ENCODE results near the gene CATSPERB.
"Not testable (repeated sequence)": the region's sequence is repeated elsewhere in the genome, so short reads cannot be mapped to it uniquely, and the experiment has no call there.

The CATSPERB gene

DNA sequence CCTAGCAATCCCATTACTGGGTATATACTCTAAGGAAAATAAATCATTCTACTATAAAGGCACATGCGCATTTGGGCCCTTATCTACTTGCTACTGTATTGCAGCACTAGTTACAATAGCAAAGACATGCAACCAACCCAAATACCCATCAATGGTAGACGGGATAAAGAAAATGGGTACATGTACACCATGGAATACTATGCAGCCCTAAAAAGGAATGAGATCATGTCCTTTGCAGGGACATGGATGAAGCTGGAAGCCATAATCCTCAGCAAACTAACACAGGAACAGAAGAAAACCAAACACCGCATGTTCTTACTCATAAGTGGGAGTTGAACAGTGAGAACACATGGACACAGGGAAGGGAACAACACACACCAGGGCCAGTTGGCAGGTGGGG lies 54.2 kb downstream of the CATSPERB start:
- DNase-seq (ENCODE audit: low read depth in 2 of 2, low spot score in 1 of 2) = not testable (repeated sequence)

DNA sequence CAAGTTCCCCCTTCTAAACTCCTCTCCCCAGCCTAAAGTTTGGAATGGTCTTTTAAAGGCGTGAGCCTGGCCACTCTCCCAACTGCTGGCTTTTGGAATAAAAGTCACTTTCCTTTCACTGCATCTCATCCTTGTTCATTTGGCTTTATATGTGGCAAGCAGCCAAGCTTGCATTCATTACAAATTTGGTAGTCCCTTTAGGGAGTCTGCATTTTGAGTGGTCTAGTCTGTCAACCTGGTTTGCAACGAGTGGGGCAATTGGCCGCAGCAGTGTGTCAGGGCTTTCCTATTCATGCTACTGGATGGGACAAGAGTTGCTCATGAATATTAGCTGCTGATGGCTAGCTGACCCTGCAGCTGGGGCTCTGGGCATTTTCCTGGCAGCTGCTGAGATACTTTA lies 57.0 kb downstream of the CATSPERB start:
- no peak for DNase-seq (ENCODE audit: low read depth in 2 of 2, low spot score in 1 of 2)

DNA sequence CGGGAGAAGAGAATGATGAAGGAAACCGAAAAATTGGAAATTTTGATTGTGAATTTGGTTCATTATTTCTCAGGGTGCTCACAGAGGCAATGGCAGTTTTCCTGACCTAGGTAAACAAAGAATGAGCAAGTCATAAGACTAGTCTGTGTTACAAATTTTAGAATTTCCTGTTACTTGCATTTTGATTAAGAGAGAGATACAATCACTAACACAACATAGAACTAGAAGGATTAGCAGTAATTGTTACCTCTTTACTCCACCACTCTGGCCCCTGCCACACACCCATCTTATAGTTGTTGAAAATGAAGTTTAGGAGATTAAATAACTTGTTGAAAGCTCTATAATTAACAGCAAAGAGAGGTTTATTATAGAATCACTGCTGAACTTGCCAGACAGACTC lies 62.0 kb downstream of the CATSPERB start:
- DNase-seq (ENCODE audit: low read depth in 2 of 2, low spot score in 1 of 2) = no peak

DNA sequence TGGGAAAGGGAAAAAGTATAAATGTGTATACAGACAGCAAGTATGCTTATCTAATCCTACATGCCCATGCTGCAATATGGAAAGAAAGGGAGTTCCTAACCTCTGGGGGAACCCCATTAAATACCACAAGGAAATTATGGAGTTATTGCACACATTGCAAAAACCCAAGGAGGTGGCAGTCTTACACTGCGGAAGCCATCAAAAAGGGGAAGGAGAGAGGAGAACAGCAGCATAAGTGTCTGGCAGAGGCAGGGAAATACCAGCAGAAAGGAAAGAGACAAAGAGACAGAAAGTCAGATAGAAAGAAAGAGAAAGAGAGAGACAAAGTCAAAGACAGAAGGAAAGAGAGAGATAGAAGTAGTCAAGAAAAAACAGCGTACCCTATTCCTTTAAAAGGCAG lies 64.8 kb downstream of the CATSPERB start:
- not testable (repeated sequence) for DNase-seq (ENCODE audit: low read depth in 2 of 2, low spot score in 1 of 2)

DNA sequence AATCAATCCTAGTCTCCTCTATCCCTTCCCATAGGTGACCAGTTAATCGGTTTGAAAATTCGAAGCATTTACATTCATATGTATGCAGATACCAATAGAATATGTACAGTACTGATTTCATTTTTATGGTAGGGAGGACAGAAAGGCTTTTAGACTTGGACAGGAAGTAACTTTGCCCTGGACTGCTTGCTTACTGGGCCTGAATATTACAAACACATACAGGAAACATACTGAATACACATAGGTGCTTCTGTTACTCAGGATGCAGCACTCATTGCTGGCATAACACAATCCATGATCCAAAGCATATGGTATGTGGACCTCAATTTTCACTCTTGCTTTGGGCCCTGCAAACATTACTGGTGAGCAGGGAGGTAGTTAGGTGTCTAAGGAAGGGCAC lies 71.1 kb downstream of the CATSPERB start:
- DNase-seq (ENCODE audit: low read depth in 2 of 2, low spot score in 1 of 2) = no peak

DNA sequence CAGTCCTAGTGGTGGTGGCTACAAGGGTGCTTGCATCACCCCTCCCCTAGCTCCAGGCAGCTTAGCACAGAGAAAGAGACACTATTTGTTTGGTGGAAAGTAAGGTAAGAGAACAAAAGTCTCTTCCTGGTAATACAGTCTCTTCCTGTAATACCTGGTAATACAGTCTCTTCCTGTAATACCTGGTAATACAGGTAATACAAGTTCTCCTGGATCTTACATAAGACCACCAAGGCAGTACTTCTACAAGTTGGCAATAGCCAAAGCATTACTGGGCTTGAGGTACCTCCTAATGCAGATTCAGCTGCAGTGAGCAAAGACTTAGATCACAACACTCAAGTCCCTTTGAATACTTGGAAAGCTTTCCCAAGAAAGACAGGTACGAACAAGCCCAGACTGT lies 77.0 kb downstream of the CATSPERB start:
- no peak for DNase-seq (ENCODE audit: low read depth in 2 of 2, low spot score in 1 of 2)

DNA sequence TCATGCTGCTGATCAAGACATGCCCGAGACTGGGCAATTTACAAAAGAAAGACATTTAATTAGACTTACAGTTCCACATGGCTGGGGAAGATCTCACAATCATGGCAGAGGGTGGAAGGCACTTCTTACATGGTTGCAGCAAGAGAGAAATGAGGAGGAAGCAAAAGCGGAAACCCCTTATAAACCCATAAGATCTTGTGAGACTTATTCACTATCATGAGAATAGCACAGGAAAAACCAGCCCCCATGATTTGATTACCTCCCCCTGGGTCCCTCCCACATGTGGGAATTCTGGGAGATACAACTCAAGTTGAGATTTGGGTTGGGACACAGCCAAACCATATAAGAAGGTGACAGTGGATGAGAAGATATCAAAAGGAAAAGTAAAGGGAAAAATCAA lies 78.4 kb downstream of the CATSPERB start:
- DNase-seq (ENCODE audit: low read depth in 2 of 2, low spot score in 1 of 2) = no peak

DNA sequence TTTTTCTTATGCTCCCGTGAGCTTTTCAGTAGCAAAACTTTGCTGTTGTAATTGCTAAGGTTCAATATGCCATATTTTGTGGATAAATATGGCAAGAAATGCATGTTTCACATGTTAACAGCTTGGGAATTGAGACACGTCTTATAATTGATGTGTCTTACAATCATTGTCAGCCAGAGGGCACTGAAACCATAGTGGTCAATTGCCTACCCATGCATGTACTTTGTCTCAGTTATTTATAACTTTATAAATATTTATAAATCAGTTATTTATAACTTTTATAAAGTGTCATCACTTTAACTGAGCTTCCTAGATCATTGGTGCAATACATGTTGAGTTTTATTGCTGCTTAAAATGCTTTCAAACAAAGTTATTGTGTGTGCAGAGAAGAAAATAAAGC lies 82.0 kb downstream of the CATSPERB start:
- no peak for DNase-seq (ENCODE audit: low read depth in 2 of 2, low spot score in 1 of 2)

DNA sequence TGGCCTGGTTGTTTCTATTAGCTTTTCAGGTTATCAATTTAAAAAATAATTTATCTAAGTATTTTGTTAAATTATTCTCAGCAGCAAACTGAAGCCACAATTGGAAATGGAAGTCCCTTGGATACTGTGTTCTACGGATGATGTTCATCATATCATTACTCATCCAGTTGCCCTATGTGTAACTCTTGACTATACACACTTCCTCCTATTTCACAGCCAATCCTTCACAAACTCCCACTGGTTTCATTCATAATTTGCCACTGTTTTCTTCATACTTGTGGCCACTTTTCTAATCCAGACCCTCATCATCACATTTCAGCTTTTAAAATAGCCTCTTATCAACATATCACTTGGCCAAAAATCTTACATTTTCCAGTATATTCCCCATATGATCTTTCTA lies 84.0 kb downstream of the CATSPERB start:
- DNase-seq (ENCODE audit: low read depth in 2 of 2, low spot score in 1 of 2) = no peak

DNA sequence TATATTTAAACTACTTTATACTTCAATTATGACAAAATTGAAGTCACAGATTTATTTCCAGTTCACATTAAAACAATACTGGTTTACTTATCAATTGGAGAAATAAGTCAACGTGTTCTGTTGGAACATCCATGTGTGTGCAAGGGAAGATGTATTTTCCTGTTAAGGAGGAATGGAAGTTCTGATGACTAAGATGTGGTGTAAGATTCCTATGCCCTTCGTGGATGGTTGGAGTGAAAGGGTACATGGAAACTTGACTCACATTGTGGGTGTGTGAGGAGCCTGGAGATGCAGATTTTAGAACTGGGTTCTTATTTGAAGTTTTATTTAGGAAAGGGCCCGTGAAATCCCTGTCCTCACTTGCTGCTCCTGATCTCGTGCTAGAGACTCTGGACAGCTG lies 95.3 kb downstream of the CATSPERB start:
- no peak for DNase-seq (ENCODE audit: low read depth in 2 of 2, low spot score in 1 of 2)

DNA sequence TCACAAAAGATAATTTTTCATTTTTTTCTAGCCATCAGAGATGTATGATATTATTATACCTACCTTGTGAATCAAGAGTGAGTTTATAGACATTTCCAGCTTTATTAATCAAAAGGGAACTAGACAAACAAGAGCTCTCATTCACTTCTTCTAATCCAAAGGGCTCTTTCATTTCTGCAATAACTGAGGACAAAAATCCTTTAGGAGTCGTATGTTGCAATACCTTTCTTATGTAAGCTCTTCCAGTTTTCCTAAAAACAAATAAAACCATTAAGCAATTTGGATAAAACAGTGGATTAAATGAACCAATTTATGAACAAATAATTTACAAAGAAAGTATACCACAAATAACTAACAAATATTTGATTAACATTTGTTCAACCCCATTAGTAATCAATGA lies 107.1 kb downstream of the CATSPERB start:
- DNase-seq (ENCODE audit: low read depth in 2 of 2, low spot score in 1 of 2) = no peak

DNA sequence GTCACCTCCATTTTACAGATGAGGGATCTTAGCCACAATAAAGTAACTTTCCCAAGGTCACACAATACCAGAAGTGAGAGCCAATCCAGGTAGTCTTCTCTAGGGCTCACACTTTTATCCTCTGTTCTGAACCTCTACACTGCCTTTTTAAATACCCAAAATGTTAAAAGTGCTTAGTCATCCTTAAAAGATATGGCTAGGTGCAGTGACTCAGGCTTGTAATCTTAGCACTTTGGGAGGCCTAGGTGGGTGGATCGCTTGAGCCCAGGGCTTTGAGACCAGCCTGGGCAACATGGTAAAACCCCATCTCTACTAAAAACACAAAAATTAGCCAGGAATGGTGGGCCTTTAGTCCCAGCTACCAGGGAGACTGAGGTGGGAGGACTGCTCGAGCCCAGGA lies 117.7 kb downstream of the CATSPERB start:
- DNase-seq (ENCODE audit: low read depth in 2 of 2, low spot score in 1 of 2) = no peak

DNA sequence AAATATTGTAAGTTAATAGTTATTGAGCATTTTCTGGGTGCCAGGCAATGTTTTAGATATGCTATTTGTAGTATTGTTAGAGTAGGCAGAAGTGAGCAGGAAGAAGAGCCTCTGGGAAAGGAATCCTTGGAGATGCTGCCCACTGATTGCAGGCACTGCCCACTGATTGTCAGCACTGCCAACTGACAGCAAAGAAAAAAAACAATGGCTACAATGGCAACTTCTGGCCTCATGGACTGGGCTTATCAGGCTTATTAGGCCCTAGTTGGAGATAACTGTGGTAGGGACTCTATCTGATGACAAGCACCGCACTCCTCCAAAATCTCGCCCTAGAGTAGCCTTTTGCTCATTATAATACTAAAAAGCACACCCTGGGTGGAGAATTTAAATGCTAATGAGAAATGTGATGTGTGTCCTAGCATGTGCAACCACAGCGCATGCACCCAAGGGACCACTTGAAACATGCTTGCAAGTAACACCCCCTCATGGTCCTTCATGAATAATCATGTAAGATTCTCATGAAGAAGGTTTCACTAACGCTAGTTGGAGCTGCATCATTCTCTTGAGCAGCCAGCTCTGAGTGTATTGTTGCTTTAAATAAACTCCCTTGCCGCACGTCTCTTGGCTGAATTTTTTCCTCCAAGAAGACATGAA lies 118.3 kb downstream of the CATSPERB start:
- DNase-seq (ENCODE audit: low read depth in 2 of 2, low spot score in 1 of 2) = no peak

DNA sequence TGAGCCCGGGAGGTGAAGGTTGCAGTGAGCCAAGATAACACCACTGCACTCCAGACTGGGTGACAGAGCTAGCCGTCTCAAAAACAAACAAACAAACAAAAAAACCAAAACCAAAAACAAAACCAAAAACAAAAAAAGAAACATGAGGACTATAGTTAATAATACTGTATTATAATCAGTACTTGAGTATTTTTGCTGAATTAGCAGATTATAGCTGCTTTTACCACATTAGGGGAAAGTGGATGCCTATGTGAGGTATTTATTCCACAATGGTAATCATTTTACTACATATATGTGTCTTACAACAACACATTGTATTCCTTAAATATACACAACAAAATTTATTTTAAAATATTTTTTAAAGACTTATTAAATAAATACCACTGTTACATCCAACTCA lies 120.4 kb downstream of the CATSPERB start:
- no peak for DNase-seq (ENCODE audit: low read depth in 2 of 2, low spot score in 1 of 2)

DNA sequence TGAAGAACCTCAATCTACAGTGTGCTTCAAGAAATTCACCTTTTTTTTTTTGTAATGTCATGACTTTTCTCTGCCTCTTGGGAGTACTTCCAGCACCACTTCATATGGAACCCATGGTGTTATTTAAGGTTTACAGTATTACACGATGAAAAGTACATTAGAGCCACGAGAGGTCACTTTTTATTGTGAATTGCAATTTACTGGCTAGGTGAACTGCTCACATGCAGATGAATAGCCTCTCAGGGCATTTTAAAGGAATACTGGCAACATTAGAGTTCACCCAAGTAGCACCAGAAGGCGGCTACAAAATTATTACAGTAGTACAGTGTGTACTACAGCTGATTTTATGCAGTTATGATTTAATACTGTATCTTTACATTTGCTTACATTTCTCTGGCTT lies 122.7 kb downstream of the CATSPERB start:
- no peak for DNase-seq (ENCODE audit: low read depth in 2 of 2, low spot score in 1 of 2)

DNA sequence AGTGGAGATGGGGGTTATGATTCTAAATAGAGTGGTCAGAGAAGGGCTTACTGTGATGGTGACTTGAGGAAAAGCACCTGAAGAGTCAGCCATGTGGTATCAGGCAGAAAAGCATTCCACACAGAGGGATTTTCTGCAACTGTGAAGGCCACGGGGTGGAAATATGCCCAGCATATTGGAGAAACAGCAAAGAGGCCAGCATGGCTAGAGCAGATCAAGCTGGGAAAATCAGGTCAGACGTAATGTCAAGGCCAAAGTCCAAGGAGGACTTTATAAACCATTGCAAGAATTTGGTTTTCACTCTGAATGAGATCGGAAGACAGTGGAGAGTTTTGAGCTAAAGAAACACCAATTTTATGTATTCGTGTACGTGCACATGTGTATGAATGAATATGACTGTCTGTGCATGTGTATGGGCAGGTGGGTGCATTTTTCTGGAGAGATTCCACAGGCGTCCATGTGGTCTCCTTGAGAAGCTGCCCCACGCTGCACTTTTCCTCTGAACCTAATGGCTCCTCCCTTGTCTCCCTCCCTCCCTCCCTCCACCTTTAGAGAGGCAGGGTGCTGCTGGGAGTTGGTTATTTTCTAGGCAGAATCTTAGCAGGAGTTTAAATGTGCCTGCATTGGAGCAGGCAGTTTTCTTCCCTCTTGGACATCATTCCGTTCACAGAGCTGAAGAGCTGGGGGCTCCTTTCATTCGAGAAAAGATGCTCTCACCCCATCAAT lies 124.4 kb downstream of the CATSPERB start:
- DNase-seq (ENCODE audit: low read depth in 2 of 2, low spot score in 1 of 2) = no peak

DNA sequence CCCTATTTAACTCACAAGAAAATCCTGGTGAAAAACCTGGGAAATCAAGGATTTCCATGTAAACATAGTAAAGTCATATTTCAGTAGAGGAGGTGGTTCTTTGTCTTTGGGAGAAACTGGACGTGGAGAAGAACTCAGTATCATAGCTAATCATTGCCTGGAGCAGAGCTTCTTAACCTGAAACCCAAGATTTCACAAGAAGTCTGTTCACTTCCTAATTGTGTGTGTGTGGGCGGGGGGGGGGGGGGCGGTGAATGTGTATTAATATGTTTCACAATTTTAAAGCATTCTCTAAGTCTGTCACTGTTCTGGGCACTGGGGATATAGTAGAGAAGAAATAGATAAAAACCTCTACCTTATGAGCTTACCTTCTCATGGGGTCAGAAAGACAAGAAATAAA lies 125.0 kb downstream of the CATSPERB start:
- no peak for DNase-seq (ENCODE audit: low read depth in 2 of 2, low spot score in 1 of 2)

DNA sequence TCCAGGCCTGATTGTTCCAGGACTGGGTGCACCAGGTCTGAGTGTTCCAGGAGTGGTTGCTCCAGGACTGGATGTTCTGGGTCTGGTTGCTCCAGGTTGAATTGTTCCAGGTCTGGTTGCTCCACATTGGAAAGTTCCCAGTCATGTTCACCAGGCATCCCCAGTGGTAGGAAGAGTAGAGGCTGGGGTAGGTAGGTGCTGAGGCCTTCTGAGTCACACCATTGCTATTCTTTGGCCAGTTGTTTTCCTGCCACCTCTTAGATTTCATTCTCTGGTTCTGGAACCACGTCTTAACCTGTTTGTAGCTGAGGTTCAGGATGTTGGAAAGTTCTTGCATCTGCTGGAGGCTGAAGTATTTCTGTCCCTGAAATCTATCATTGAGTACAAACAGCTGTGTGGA lies 127.3 kb downstream of the CATSPERB start:
- DNase-seq (ENCODE audit: low read depth in 2 of 2, low spot score in 1 of 2) = not testable (repeated sequence)

DNA sequence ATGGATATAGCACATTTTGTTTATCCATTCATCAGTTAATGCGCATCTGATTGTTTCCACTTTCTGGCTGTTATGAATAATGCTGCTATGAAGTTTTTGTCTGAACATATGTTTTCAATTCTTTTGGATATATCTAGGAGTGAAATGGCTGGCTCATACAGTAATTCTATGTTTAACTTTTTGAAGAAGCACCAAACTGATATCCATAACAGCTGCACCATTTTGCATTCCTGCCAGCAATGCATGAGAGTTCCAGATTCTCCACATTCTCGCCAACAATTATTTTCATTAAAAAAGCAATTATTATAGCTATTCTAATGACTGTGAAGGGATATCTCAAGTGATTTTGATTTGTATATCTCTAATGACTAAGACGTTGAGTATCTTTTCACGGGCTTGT lies 131.9 kb downstream of the CATSPERB start:
- no peak for DNase-seq (ENCODE audit: low read depth in 2 of 2, low spot score in 1 of 2)

DNA sequence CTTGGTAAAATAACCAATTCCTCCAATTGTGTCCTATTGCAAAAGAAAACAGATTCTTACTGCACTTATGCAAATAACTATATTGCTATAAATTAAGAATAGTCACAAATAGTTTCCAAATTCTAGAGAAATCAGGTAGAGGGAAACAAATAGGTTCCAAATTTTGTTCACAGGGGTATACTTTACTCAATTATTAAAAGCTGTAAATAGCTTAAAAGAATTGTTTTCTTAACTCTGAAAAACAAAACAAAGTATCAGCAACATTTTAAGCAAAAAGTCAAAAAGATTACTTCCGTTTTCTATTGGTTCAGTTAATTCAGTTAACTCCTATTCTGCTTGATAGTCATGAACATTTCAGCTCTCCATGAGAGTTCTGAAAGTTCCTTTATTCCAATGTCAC lies 136.2 kb downstream of the CATSPERB start:
- DNase-seq (ENCODE audit: low read depth in 2 of 2, low spot score in 1 of 2) = no peak

DNA sequence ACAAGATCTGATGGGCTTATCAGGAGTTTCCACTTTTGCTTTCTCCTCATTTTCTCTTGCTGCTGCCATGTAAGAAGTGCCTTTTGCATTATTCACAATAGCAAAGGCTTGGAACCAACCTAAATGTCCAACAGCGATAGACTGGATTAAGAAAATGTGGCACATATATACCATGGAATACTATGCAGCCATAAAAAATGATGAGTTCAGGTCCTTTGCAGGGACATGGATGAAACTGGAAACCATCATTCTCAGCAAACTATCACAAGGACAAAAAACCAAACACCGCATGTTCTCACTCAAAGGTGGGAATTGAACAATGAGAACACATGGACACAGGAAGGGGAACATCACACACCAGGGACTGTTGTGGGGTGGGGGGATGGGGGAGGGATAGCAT lies 137.9 kb downstream of the CATSPERB start:
- DNase-seq (ENCODE audit: low read depth in 2 of 2, low spot score in 1 of 2) = not testable (repeated sequence)

DNA sequence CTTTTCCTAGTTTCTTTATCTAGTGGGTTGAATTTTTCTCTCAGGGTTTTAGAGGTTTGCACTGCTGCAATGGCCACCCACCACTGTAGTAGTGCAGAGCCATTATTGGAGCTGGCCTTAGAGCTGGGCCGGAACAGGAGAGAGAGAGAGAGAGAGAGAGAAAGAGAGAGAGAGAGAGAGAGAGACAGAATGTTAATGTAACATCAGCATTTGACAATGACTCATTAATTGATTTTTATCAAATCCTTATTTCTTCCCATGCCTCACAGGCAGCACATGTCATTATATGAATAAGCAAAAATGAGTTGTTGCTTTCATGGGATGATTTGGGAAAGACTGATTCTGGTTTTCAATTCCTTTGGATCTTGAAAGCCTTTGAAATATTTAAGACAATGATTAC lies 145.5 kb downstream of the CATSPERB start:
- DNase-seq (ENCODE audit: low read depth in 2 of 2, low spot score in 1 of 2) = no peak

DNA sequence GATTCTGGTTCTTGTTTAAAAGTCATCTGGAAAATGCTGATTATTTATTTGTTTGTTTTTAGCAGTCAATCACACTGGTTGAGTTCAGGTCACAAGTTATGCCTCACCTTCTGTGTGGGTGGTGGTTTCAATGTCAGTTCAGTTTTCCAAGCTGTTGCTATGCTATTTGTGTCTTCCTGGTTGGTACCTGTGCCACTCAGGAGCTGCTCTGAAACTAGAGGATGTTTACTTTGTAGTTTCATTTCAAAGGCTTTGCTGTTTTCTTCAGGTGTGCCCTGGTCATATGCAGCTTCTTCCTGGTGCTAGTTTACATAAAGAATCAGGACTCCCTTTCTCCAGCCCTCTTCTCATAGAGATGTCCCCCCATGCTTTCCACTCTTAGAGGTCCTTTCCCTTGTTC lies 146.0 kb downstream of the CATSPERB start:
- DNase-seq (ENCODE audit: low read depth in 2 of 2, low spot score in 1 of 2) = no peak
